ENCODE measurements around the gene FNDC7. TPM values are rescaled to one million over a fixed set of nuclear protein-coding genes. Genes with fewer than 3 reads are reported as not detected.
"Not testable (repeated sequence)": the region's sequence is repeated elsewhere in the genome, so short reads cannot be mapped to it uniquely, and the experiment has no call there.

FNDC7 gene
- total and polyA plus RNA-seq, 7 donors, result 0.09 to 0.32 TPM; not detected in 5

GRCh38 chr1:108679586-108680213, 33.0 kb upstream of the FNDC7 start:
- intact Hi-C loops (cut with DNase I), result no loop called here
- 69 to 73% (median 71%) methylated on average over 10 of the region's 10 CpGs for WGBS, 3 donors
- H3K9me3 ChIP-seq, result no peaks in the 10 kb centered on the region

DNA sequence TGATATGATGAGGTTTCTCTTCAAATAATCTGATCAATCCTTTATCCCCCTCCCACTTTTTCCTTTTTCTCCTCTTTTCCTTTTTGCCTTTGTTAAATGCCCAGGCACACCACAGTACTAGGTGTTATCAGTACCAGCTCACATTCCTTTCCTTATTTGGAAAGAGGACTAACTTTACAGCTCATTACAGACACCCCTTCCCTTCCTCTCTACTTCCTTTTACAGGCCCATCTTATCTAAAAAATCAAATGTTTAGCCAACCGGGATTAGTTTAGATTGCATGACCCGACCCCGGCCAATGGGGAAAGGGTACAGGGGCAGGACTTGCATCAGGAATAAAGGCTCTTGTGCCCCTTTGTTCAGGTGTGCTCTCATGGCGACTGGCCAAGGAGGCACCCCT, 31.0 kb upstream of the FNDC7 start:
- H3K4me1 ChIP-seq; intact Hi-C loops (cut with DNase I); H3K27ac ChIP-seq; H3K4me3 ChIP-seq; H3K9me3 ChIP-seq; H3K27me3 ChIP-seq (ENCODE audit: insufficient read depth in 3 of 3, low read length in 2 of 3); DNase-seq; H3K36me3 ChIP-seq (ENCODE audit: insufficient read depth in 1 of 2, low read depth in 1 of 2); ATAC-seq: not testable (repeated sequence)
- WGBS, 3 donors, result 73 to 87% (median 80%) methylated on average over 4 of the region's 4 CpGs

More at GRCh38 chr1:108679586-108680213, 33.0 kb upstream of the FNDC7 start:
- DNase-seq (no peak), ATAC-seq (no peak)
- Histone ChIP-seq H3K36me3 (ENCODE audit: insufficient read depth in 1 of 2, low read depth in 1 of 2) (no peaks in the 10 kb centered on the region), H3K4me1 (no peaks in the 10 kb centered on the region), H3K4me3 (peak overlapping the region; percentile 36), H3K27me3 (ENCODE audit: insufficient read depth in 3 of 3, low read length in 2 of 3) (no peaks in the 10 kb centered on the region), H3K27ac (no peak overlapping the region)
- TF ChIP-seq, protein P1, sequence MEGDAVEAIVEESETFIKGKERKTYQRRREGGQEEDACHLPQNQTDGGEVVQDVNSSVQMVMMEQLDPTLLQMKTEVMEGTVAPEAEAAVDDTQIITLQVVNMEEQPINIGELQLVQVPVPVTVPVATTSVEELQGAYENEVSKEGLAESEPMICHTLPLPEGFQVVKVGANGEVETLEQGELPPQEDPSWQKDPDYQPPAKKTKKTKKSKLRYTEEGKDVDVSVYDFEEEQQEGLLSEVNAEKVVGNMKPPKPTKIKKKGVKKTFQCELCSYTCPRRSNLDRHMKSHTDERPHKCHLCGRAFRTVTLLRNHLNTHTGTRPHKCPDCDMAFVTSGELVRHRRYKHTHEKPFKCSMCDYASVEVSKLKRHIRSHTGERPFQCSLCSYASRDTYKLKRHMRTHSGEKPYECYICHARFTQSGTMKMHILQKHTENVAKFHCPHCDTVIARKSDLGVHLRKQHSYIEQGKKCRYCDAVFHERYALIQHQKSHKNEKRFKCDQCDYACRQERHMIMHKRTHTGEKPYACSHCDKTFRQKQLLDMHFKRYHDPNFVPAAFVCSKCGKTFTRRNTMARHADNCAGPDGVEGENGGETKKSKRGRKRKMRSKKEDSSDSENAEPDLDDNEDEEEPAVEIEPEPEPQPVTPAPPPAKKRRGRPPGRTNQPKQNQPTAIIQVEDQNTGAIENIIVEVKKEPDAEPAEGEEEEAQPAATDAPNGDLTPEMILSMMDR (IDR thresholded peaks at IDR 0.05), result no peak

GRCh38 chr1:108685529-108685928, 27.2 kb upstream of the FNDC7 start:
- intact Hi-C loops (cut with DNase I), result no loop called here
- TF ChIP-seq, protein P1 (IDR thresholded peaks at IDR 0.05), result no peak
- Histone ChIP-seq H3K9me3 (no peaks in the 10 kb centered on the region), H3K4me3 (no peak overlapping the region), H3K4me1 (peaks cover 1% of the 10 kb centered on the region), H3K36me3 (ENCODE audit: insufficient read depth in 1 of 2, low read depth in 1 of 2) (no peaks in the 10 kb centered on the region), H3K27me3 (ENCODE audit: insufficient read depth in 3 of 3, low read length in 2 of 3) (no peaks in the 10 kb centered on the region), H3K27ac (no peak overlapping the region)
- DNase-seq (no peak), ATAC-seq (no peak)
- WGBS, 3 donors, result 63 to 76% (median 67%) methylated on average over 1 of the region's 1 CpG

DNA sequence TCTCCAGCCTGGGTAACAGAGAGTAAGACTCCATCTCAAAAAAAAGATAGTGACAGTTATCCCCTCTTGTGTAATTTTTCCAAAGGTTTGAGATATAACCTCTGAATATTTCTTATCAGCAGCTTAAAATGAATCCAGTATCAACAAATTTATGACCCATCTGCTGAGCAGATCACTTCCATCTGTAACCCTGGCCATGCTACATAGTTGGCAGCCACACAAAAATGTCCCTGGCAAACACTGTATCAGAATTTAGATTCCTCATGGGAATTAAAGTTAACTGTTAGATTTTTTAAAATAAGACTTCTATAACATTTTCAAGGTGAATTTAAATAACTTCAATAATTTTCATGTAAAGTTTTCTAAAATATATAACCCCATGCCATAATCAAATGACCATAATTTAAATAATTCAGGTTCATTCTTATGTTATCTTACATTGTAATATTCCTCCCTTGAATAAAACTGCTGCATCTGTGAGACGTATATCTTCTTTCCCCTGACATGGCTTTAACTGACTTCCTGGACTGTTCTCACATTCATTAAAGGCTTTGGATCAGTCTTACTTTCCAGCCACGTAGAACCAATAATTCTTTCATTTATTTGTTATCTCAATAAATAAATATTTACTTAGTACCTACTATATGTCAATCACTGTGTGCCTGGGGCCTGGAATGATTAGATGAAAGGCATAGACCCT, 25.9 kb upstream of the FNDC7 start:
- DNase-seq (no peak), ATAC-seq (no peak)
- no peaks in the 10 kb centered on the region for H3K27me3 ChIP-seq (ENCODE audit: insufficient read depth in 3 of 3, low read length in 2 of 3)
- H3K27ac ChIP-seq, result no peak overlapping the region
- 57 to 59% (median 57%) methylated on average over 2 of the region's 2 CpGs for WGBS, 3 donors
- no peak overlapping the region for H3K4me3 ChIP-seq
- intact Hi-C loops (cut with DNase I), result no loop called here
- TF ChIP-seq, protein P1 (IDR thresholded peaks at IDR 0.05), result no peak
- no peaks in the 10 kb centered on the region for H3K9me3 ChIP-seq
- no peaks in the 10 kb centered on the region for H3K36me3 ChIP-seq (ENCODE audit: insufficient read depth in 1 of 2, low read depth in 1 of 2)
- peaks cover 11% of the 10 kb centered on the region for H3K4me1 ChIP-seq

- WGBS, 3 donors, result 21 to 24% (median 23%) methylated on average over 12 of the region's 12 CpGs
- H3K36me3 ChIP-seq (ENCODE audit: insufficient read depth in 1 of 2, low read depth in 1 of 2), result peaks cover 0 to 12% of the 10 kb centered on the region in 2 donors
- no peak for DNase-seq
- H3K27ac ChIP-seq, result peak overlapping the region; percentile 99
- TF ChIP-seq, protein P1 (IDR thresholded peaks at IDR 0.05), result no peak
- no peaks in the 10 kb centered on the region for H3K27me3 ChIP-seq (ENCODE audit: insufficient read depth in 3 of 3, low read length in 2 of 3)
- ATAC-seq, result peak in 2 of 4 donors; percentile 5 to 6
- intact Hi-C loops (cut with DNase I), result loop anchor here in 1 of 2 donors (5.0 kb wide), 1 partner anchor 56 kb away; the partner anchor contains the start of gene STXBP3
- no peaks in the 10 kb centered on the region for H3K9me3 ChIP-seq
- peak overlapping the region; percentile 85 for H3K4me3 ChIP-seq
- H3K4me1 ChIP-seq, result peaks cover 30% of the 10 kb centered on the region
Observed at GRCh38 chr1:108691128-108691941, 21.4 kb upstream of the FNDC7 start.

All from psoas muscle (tissue), 8 donors.